ENCODE data around the gene GLP2R.
A peak's percentile ranks its signal among the peaks of the same experiment; 100 is the strongest.

Gene GLP2R

GRCh38 chr17:9926150-9926804, 100.6 kb downstream of the GLP2R start:
- TF ChIP-seq CTCF (IDR thresholded peaks at IDR 0.05; ENCODE audit: low read depth, low read length) = no peak
- no peak for DNase-seq

GRCh38 chr17:9928601-9929333, 103.0 kb downstream of the GLP2R start:
- peak overlapping the region; percentile 36; the same call in 1 of the 2 replicates for H3K27ac ChIP-seq
- no peaks in the 10 kb centered on the region for H3K27me3 ChIP-seq (ENCODE audit: insufficient read depth, low read depth, severe bottlenecking)
- no peaks in the 10 kb centered on the region for H3K9me3 ChIP-seq (ENCODE audit: severe bottlenecking)
- peak; percentile 42; the same call in 1 of the 2 replicates for TF ChIP-seq CTCF (IDR thresholded peaks at IDR 0.05; ENCODE audit: low read depth, low read length)
- peak; percentile 78 for DNase-seq
- no peak overlapping the region for H3K4me3 ChIP-seq (ENCODE audit: low read depth, low read length)
- H3K36me3 ChIP-seq = no peaks in the 10 kb centered on the region

More at GRCh38 chr17:9926150-9926804, 100.6 kb downstream of the GLP2R start:
- Histone ChIP-seq H3K27me3 (ENCODE audit: insufficient read depth, low read depth, severe bottlenecking) (no peaks in the 10 kb centered on the region), H3K36me3 (no peaks in the 10 kb centered on the region), H3K4me3 (ENCODE audit: low read depth, low read length) (no peak overlapping the region), H3K27ac (no peak overlapping the region), H3K9me3 (ENCODE audit: severe bottlenecking) (no peaks in the 10 kb centered on the region)

- H3K36me3 ChIP-seq = no peaks in the 10 kb centered on the region
- no peak overlapping the region for H3K4me3 ChIP-seq (ENCODE audit: low read depth, low read length)
- DNase-seq = no peak
- H3K27ac ChIP-seq = no peak overlapping the region
- H3K27me3 ChIP-seq (ENCODE audit: insufficient read depth, low read depth, severe bottlenecking) = no peaks in the 10 kb centered on the region
- TF ChIP-seq CTCF (IDR thresholded peaks at IDR 0.05; ENCODE audit: low read depth, low read length) = no peak
- no peaks in the 10 kb centered on the region for H3K9me3 ChIP-seq (ENCODE audit: severe bottlenecking)
These were observed 104.1 kb downstream of the GLP2R start for GRCh38 chr17:9929871-9930270.

GRCh38 chr17:9931144-9931741, 105.5 kb downstream of the GLP2R start:
- no peaks in the 10 kb centered on the region for H3K36me3 ChIP-seq
- TF ChIP-seq CTCF (IDR thresholded peaks at IDR 0.05; ENCODE audit: low read depth, low read length) = no peak
- H3K27ac ChIP-seq = no peak overlapping the region
- no peaks in the 10 kb centered on the region for H3K9me3 ChIP-seq (ENCODE audit: severe bottlenecking)
- H3K27me3 ChIP-seq (ENCODE audit: insufficient read depth, low read depth, severe bottlenecking) = no peaks in the 10 kb centered on the region
- DNase-seq = no peak
- no peak overlapping the region for H3K4me3 ChIP-seq (ENCODE audit: low read depth, low read length)

GRCh38 chr17:9932491-9932890, 106.8 kb downstream of the GLP2R start:
- TF ChIP-seq CTCF (IDR thresholded peaks at IDR 0.05; ENCODE audit: low read depth, low read length) = no peak
- Histone ChIP-seq H3K27ac (no peak overlapping the region), H3K36me3 (no peaks in the 10 kb centered on the region), H3K9me3 (ENCODE audit: severe bottlenecking) (no peaks in the 10 kb centered on the region), H3K27me3 (ENCODE audit: insufficient read depth, low read depth, severe bottlenecking) (no peaks in the 10 kb centered on the region), H3K4me3 (ENCODE audit: low read depth, low read length) (no peak overlapping the region)
- no peak for DNase-seq

Data from WERI-Rb-1 (cell line).